Endodermal cell (in vitro differentiated cells): ENCODE results near the gene C5orf15. TPM values are rescaled to one million over a fixed set of nuclear protein-coding genes. Genes with fewer than 3 reads are reported as not detected.
A peak's percentile ranks its signal among the peaks of the same experiment; 100 is the strongest.

Source experiments
- DNase-seq: peaks from one replicate; pipeline ENCODE4 v3.0.0-alpha.2; 2017
- H3K27ac ChIP-seq: 2 replicates; pipeline ENCODE4 v1.5.1; 2013; ENCODE audit warnings: mild to moderate bottlenecking, low read depth, low read length, moderate library complexity
- H3K27me3 ChIP-seq: 2 replicates; pipeline ENCODE4 v1.6.1; 2013; ENCODE audit warnings: mild to moderate bottlenecking, low read length, moderate library complexity; ENCODE audit not compliant: insufficient read depth, control insufficient read depth, poor library complexity, severe bottlenecking
- H3K36me3 ChIP-seq: 2 replicates; pipeline ENCODE4 v1.7.0; 2013; ENCODE audit warnings: mild to moderate bottlenecking, low read length, moderate library complexity; ENCODE audit not compliant: control insufficient read depth, insufficient read depth
- H3K4me1 ChIP-seq: one replicate; pipeline ENCODE4 v1.7.0; 2013; ENCODE audit warnings: low read length; ENCODE audit not compliant: control insufficient read depth, insufficient read depth
- H3K4me3 ChIP-seq: 2 replicates; pipeline ENCODE4 v1.5.1; 2013; ENCODE audit warnings: mild to moderate bottlenecking, low read length, moderate library complexity
- H3K9ac ChIP-seq: 2 replicates; pipeline ENCODE4 v1.6.1; 2013; ENCODE audit warnings: mild to moderate bottlenecking, low read length, moderate library complexity; ENCODE audit not compliant: poor library complexity, severe bottlenecking; ENCODE audit errors: extremely low read depth
- H3K9me3 ChIP-seq: 2 replicates; pipeline ENCODE4 v1.6.1; 2013; ENCODE audit warnings: mild to moderate bottlenecking, low read length, moderate library complexity; ENCODE audit not compliant: control insufficient read depth
- H3K27ac Mint-ChIP-seq: 2 replicates; pipeline ENCODE4 v1.8.0; 2020; ENCODE audit warnings: mixed read lengths
- H3K27me3 Mint-ChIP-seq: 2 replicates; pipeline ENCODE4 v1.8.0; 2021; ENCODE audit warnings: mild to moderate bottlenecking, mixed read lengths; ENCODE audit not compliant: insufficient read depth
- H3K36me3 Mint-ChIP-seq: 2 replicates; pipeline ENCODE4 v1.8.0; 2020; ENCODE audit warnings: low read depth, mixed read lengths
- H3K4me1 Mint-ChIP-seq: 2 replicates; pipeline ENCODE4 v1.8.0; 2020; ENCODE audit warnings: mixed read lengths
- H3K4me3 Mint-ChIP-seq: 2 replicates; pipeline ENCODE4 v1.8.0; 2020; ENCODE audit warnings: mild to moderate bottlenecking, moderate library complexity, mixed read lengths
- H3K9me3 Mint-ChIP-seq: 2 replicates; pipeline ENCODE4 v1.8.0; 2020; ENCODE audit warnings: mild to moderate bottlenecking, mixed read lengths
- CTCF ChIP-seq: fragments of 200-600 bp; sonication (generic); conservative IDR thresholded peaks from 2 replicates; pipeline ENCODE4 v1.5.0; 2021; ENCODE audit warnings: antibody characterized with exemption, mild to moderate bottlenecking
- WGBS, 2 experiments: methylation state at CpG; one replicate each; pipeline versions ENCODE4 v1.1.5 to v1.1.7; 2013; ENCODE audit warnings: missing lambda C conversion rate in 2 of 2, mixed read lengths in 1 of 2; ENCODE audit not compliant: insufficient coverage in 1 of 2, insufficient read length in 1 of 2; 5-methylcytosine and 5-hydroxymethylcytosine counted together
- total RNA-seq, 2 donors: library from RNA; stranded (reverse); fragmentation: NEBNext Ultra II Directional in 1 of 2; extraction: Animal tissue kit (Norgen Biotek cat#: 25700) in 1 of 2; gene quantifications; 2 replicates in 1 of 2; 3 replicates in 1 of 2; pipeline ENCODE4 v1.2.1, GENCODE V29; 2021

Gene C5orf15
- total RNA-seq, 2 donors from 2014 or later: 37.6 to 37.7 TPM

GRCh38 chr5:133907075-133907474 is 61.4 kb downstream of the C5orf15 start:
- H3K27ac Mint-ChIP-seq: no peak overlapping the region
- H3K4me3 ChIP-seq: no peak overlapping the region
- DNase-seq: no peak
- no peak overlapping the region for H3K9ac ChIP-seq
- no peaks in the 10 kb centered on the region for H3K9me3 Mint-ChIP-seq
- no peak for TF ChIP-seq CTCF
- no peaks in the 10 kb centered on the region for H3K36me3 Mint-ChIP-seq
- no peaks in the 10 kb centered on the region for H3K4me1 ChIP-seq
- H3K27ac ChIP-seq: no peak overlapping the region
- no peaks in the 10 kb centered on the region for H3K27me3 Mint-ChIP-seq
- peaks cover 7% of the 10 kb centered on the region for H3K4me1 Mint-ChIP-seq
- no peak overlapping the region for H3K4me3 Mint-ChIP-seq
- no peaks in the 10 kb centered on the region for H3K9me3 ChIP-seq
- H3K36me3 ChIP-seq: no peaks in the 10 kb centered on the region
- H3K27me3 ChIP-seq: no peaks in the 10 kb centered on the region
- WGBS, 2 experiments: 91 to 95% methylated on average over 7 to 9 of the region's 9 CpGs

- Histone ChIP-seq H3K9me3 (no peaks in the 10 kb centered on the region), H3K9ac (no peak overlapping the region), H3K4me1 (no peaks in the 10 kb centered on the region), H3K4me3 (no peak overlapping the region), H3K27ac (no peak overlapping the region), H3K27me3 (no peaks in the 10 kb centered on the region), H3K36me3 (no peaks in the 10 kb centered on the region)
- TF ChIP-seq CTCF: peak; percentile 49
- peak; percentile 63 for DNase-seq
- Mint-ChIP-seq H3K4me1 (peaks cover 8% of the 10 kb centered on the region), H3K27me3 (no peaks in the 10 kb centered on the region), H3K27ac (no peak overlapping the region), H3K9me3 (no peaks in the 10 kb centered on the region), H3K36me3 (no peaks in the 10 kb centered on the region), H3K4me3 (no peak overlapping the region)
- WGBS, 2 experiments: 93 to 100% methylated on average over 2 to 6 of the region's 6 CpGs
These were observed 62.1 kb downstream of the C5orf15 start for GRCh38 chr5:133906303-133906702.

Other genes starting within 250 kb of the C5orf15 start
- gene VDAC1, start 36.4 kb upstream of the C5orf15 start, total RNA-seq: 100 to 1,000 TPM; 202 to 226 TPM
- 10 to 100 TPM; 14.9 to 19.4 TPM for gene TCF7, start 146.1 kb upstream of the C5orf15 start, total RNA-seq
- 100 to 1,000 TPM; 357 to 427 TPM for gene SKP1, start 208.3 kb upstream of the C5orf15 start, total RNA-seq